Measurements from ENCODE around the gene EXOSC10.

The EXOSC10 gene

GRCh38 chr1:11099310-11100148 lies at the start of gene EXOSC10:
Gene EXOSC10 (minus strand): TSS chr1:11099869. CDS start chr1:11099831, 38 bp downstream.
- DNase-seq = peak; percentile 95 to 98 (median 98)

- DNase-seq = no peak
Observed at GRCh38 chr1:11147197-11147770, 47.6 kb upstream of the EXOSC10 start.

- no peak for DNase-seq
Observed at GRCh38 chr1:11145741-11146140, 46.1 kb upstream of the EXOSC10 start.

- DNase-seq = no peak
Observed at GRCh38 chr1:11144570-11145256, 45.0 kb upstream of the EXOSC10 start.

GRCh38 chr1:11143907-11144306 lies 44.2 kb upstream of the EXOSC10 start:
- DNase-seq = no peak

- no peak for DNase-seq
Observed at GRCh38 chr1:11143401-11143800, 43.7 kb upstream of the EXOSC10 start.

- no peak for DNase-seq
Observed at GRCh38 chr1:11142618-11143391, 43.1 kb upstream of the EXOSC10 start.

- DNase-seq = no peak
Observed at GRCh38 chr1:11138952-11139351, 39.3 kb upstream of the EXOSC10 start.

GRCh38 chr1:11138029-11138428 lies 38.4 kb upstream of the EXOSC10 start:
- no peak for DNase-seq

- DNase-seq = no peak
Observed at GRCh38 chr1:11134898-11135266, 35.2 kb upstream of the EXOSC10 start.

GRCh38 chr1:11134251-11134897 lies 34.7 kb upstream of the EXOSC10 start:
- DNase-seq = no peak

GRCh38 chr1:11132563-11133293 lies 33.1 kb upstream of the EXOSC10 start:
- DNase-seq = no peak

GRCh38 chr1:11131816-11132215 lies 32.1 kb upstream of the EXOSC10 start:
- no peak for DNase-seq

GRCh38 chr1:11130406-11130805 lies 30.7 kb upstream of the EXOSC10 start:
- DNase-seq = no peak

- DNase-seq = no peak
Observed at GRCh38 chr1:11129649-11130390, 30.2 kb upstream of the EXOSC10 start.

GRCh38 chr1:11126569-11126968 lies 26.9 kb upstream of the EXOSC10 start:
- no peak for DNase-seq

GRCh38 chr1:11125931-11126330 lies 26.3 kb upstream of the EXOSC10 start:
- DNase-seq = no peak

- DNase-seq = no peak
Observed at GRCh38 chr1:11124965-11125364, 25.3 kb upstream of the EXOSC10 start.

- DNase-seq = no peak
Observed at GRCh38 chr1:11116318-11116717, 16.6 kb upstream of the EXOSC10 start.

- DNase-seq = no peak
Observed at GRCh38 chr1:11114966-11115365, 15.3 kb upstream of the EXOSC10 start.
